Stimulated activated CD8-positive, alpha-beta memory T cell treated with anti-CD3 and anti-CD28 coated beads, Interleukin-4, amount 100 ng/mL, for 4 hours (primary cell): ENCODE results near the gene PBX1.

Source experiments
- DNase-seq, 2 donors: peaks; one replicate each; pipeline ENCODE4 v3.0.0-alpha.2; 2020; ENCODE audit warnings: low read depth in 2 of 2, low spot score in 1 of 2

PBX1 gene

DNA sequence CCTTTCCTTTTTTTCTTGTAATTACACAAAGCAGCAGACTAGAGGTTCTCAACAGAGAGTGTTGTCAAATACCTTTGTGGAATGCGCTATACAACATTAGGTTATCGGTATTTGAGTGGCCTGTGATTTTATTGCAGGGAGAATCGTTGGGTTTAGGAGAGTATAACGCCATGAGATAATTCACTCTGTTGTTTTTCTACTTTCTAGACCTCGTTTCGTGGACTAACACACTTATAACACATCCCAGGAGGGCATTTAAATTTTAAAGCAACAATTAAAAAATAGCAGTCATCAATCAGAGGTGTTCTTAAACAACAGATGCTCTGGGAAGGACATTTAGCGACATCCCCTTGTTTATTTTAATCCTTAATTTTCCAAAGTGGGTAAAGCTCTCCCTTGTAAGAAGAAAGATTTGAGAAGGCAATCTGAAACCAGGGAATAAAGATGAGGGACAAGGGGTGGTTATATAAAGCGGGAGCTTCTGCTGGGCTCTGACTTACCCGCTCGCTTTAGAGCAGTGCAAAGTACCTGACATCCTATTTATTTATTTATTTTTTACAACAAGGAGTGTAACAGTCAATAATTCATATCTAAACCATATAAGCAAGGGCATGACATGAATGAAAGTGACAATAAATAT, 4.9 kb downstream of the PBX1 start:
- DNase-seq, result no peak

DNA sequence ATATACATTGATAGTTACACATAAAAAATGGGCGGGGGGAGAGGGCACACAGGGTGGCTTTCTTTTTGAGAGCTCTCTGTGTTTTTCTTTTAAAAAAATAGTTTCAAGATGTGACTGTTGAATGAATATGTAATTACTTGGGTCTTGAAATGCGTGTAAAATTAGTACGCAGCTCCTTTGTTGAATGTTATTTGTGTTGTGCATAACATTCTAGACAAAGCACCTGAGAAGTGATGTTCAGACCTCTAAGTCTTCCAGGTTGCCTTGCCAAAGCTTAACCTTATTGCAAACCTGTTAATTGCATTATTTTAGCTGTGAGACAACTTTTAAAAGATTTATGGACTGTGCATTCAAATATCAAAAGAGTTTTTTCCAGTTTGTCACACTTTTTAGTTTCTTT, 5.4 kb downstream of the PBX1 start:
- no peak for DNase-seq

DNA sequence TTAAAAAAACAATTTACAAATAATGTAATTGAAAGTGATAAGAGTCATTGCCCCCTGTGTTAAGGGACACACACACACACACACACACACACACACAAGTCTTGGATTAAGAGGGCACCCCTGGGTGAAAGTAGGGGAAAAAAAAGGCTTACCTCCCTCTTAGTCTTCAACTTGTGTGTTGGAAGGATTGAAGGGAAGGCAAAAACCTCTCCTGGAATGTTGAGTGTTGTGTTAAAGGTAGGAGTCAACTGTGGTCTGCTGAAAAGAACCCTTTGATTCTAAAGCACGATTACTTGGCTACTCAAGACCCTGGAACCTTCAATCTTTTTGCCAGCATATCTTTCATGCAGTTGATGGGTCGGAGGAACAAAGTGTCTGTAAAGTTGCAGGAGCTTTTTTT, 6.4 kb downstream of the PBX1 start:
- DNase-seq, result no peak

DNA sequence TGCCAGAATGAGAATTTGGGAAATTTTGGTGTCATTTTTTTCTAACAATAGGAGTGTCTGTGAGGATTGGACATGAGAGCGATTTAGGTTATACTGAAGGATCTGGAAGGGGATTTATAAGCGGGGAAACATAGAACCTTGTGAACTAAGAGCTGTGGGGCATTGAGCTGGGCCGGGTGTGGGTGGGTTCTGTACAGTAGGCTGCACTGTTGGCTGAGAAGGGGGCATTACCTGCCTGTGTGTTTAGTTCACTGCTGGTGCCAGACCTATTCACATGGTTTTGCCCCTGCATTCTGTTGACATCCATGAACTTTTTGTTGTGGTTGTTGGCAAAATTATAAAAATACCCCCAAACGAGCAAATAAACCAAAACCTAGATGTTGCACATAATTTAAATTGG, 8.8 kb downstream of the PBX1 start:
- DNase-seq, result no peak

DNA sequence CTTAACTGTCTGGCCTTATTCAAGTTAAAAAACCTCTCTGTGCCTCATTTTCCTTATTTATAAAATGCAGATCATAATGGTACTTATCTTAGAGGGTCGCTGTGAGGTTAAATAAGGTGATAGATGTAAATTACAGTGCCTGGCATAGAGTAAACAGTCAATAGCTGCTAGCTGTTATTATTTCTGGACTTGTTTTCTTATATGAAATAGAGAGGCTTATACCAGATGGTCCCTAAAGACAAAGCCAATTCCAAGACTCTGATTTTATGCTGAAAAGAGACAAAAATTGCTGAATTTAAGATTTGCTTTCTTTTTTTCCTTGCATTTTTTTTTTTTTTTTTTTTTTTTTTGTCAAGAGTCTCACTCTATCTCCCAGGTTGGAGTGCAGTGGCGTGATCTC, 10.3 kb downstream of the PBX1 start:
- DNase-seq, result no peak

DNA sequence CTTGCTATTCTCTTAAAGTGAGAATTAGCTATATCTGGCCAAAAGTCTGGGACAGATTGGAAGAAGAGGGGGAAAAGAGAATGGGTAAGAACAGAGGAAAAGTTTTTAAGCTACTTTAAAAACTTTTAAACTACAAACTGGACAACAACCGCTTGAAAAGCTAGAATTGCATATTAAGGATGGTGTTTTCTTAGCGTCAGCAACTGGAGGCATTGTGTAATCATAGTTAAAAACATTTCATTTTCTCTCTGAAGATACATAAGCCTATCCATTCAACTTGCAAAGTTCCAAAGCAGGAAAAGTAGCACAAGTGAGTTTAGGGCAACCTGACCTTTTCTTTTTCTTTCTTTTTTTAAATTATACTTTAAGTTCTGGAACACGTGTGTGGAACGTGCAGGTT, 10.9 kb downstream of the PBX1 start:
- no peak for DNase-seq

DNA sequence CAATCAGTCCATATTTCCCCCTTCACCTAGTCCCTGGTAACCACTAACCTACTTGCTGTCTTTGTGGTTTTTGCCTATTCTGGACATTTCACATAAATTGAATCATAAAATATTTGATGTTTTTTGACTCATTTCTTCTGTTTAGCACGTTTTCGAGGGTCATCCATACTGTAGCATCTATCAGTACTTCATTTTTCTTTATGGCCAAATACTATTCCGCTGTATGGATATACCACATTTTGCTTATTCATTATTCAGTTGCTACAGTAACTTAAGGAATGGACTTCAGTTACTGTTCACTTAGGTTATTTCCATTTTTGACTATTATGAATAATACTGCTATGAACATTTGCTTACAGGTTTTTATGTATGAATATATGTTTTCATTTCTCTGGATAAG, 12.3 kb downstream of the PBX1 start:
- DNase-seq, result no peak

DNA sequence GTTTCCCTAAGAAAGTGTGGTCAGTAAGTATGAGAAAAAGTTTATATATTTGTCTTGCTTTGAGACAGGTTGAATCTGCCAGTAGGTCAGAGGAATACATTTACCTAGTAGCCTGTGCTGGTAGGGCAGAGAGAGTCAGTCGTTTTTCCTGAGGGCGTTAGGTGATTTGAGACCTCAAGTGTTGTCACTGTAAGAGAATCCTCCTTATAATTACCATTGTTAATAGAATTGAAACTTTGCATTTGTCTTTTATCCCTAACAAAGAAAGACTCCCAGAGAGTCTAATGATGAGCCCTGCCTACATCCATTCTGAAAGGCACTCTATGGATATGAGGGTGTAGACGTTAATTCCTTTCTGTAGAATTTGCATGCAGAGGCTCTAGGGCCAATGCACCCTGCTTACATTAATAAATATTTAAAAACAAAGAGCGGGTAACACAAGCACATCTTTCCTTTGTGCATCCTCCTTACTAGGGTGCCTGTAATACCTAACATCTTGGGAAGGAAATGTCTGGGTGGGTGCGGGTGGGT, 16.4 kb downstream of the PBX1 start:
- no peak for DNase-seq

DNA sequence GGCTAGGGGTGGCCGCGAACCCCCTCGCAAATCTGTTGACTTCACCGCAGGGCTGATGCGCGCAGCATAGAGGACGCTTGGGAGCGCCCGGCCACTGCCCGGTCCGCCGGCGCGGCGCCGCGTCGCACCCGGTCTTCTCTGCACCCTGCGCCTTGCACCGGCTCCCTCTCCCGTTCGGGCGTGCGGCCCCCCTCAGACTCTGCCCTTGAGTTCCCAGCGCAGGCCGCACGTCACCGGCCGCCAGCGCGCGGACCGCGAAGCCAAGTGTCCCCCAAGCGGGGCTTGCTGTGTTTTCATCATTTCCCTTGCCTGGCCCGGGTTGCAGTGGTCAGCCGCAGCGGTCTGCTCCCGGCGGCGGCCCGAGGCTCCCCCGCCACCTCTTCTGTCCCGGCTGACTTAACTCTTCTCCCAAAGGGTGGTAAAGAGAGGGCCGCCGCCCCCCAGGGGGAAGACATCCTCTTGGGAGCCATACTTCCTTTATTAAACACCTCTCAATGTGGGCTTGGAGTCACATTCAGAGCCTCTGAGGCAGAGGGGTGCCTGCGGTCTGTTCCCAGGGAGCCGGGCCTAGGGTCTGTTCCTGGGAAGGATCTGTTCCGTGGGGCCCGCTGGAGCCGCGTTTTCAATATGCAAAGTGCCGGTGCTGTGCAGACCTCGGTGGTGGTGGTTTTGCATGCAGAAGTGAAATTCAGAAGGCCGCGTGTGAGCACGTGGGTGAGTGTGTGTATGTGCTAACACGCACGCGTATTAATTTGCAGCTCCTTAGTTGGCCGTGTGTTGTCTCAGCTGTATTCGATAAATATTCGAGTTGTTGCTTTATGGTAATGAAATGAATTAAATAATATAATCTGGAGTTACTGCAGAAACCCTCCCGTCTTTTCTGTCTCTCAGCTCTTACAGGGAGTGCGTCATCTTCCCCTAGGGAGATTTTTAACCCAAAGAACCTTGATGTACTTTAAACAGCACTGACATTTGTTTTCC, 17.6 kb downstream of the PBX1 start:
- DNase-seq, result no peak

DNA sequence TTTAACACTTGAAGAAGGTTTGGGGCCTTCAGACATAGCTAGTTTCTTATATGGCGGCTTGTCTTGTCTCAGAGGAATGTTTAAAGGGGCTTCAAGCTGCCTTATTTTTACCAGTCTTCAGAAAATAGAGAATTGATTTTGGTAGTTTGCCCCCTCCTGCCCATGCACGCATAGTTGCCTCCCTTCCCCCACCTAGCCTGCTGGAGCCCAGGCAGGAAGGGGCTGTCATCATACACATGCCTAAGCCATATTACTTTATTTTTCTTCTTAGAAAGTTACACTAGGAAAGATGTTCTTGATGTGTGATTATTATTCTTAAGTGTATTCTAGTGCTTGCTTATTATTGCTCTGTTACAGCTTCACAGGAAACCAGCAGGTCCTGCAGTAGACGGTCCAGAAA, 18.3 kb downstream of the PBX1 start:
- no peak for DNase-seq

DNA sequence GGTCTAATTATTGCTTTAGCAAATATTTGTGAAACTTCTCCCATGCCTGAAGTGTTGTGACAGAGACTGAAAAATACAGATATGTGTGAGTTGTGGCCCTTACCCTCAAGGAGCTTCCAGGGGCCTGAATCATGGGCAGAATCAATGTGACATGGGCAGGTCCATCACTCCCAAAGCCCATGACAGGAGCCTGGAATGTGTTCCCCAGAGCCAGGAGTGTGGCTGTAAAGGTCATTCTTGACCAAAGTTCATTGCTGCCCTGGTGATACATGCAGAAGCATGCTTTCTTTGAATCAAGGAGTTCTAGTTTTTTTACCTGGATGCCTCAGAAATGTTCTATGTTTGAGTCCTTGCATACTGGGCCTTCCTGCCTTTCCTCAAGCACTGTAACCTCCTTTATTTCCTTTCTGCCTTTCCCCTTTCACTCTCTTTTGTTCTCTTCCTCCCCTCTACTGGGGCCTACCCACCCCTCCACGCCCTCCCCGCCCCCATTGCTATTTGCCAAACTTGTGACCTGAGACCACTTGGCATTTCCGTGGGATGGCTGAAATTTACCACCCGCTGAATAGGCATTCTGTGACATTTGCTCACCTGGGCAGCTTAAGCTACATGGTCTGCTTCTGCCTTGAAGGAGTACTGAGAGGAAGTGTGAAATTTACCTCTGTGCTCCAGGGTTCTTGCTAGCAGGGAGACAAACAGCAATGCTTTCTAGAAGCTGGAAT, 19.7 kb downstream of the PBX1 start:
- no peak for DNase-seq

DNA sequence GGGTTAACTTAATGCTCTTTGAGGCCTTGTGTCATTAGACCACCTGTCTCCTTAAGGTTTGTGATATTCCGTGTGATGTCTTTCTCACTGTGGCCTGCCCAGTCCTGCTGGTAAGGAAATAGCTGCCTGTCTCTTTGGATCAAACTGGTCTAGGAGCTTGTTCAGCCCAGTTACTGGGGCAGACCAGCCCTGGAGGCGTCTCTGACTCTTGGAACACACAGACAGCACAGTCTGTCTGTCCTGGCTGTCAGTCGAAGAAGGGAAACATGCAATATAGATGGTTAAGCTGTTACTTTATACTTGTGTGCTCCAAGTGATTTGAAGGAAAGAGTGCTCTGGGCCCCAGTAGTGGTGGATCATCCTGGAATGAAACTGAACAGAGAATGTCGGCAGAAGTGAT, 20.4 kb downstream of the PBX1 start:
- DNase-seq, result no peak

DNA sequence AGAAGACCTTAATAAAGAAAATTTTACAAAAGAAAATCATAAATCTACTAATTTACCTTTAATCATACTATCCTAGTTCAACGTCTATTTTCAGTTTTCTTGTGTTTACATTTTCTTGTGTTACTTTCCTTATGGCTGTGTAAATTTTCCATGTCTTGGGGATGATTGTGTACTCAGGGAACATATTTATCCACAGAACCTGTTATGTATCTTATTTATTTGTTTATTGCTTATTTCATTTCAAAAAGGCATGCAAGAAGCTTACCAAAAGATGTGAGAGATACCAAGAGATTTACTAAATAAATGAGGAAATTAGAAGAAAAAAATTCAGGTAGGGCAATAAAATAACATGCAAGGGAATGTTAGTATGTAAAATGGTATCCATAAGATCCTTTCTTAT, 22.8 kb downstream of the PBX1 start:
- no peak for DNase-seq

DNA sequence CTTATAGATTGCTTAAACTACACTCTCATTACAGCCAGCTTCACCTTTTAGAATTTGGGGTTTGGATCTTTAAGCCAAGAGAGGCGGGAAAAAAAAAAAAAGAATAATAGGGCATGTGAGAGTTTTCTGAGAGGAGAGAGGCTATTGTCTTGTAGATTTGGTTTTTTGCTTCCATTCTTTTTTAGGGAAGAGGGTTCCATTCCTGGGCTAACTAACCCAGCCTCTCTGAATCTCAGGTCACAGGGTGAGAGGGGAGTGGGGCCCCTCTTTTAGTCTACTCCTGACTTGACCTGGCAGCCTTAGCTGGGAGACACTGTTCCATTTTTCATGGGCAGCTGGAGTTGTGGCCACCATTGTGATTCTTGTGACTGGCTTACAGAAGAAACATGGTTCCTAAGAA, 24.2 kb downstream of the PBX1 start:
- no peak for DNase-seq

DNA sequence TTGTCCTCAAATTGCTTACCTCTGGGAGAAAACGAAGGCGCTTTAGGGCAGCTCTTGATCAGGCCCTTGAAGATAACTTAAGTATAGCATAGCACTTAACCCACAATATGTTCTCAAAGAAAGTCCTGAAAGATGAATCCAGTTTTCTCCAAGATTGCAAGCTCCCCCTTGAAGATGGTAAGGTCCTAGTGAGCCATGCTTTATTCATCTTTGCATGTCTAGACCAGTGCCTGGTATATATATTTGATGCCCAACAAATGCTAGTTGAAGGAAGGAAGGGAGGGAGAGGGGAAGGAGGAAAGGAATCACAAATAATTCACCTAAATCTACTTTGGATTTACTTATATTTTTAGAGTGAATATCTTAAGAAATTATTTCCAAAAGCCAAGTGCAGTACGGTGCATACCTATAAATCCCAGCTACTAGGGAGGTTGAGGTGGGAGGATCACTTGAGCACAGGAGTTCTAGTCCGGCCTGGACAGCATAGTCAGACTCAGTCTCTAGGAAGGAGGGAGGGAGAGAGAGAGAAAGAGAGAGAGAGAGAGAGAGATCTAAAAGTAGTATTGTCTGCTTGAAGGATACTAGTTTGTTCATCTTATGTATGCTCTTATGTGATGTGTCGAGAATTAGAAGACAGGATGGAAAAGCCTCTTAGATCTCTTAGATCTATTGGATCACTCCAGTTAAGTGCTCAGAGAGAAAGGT, 25.0 kb downstream of the PBX1 start:
- no peak for DNase-seq

DNA sequence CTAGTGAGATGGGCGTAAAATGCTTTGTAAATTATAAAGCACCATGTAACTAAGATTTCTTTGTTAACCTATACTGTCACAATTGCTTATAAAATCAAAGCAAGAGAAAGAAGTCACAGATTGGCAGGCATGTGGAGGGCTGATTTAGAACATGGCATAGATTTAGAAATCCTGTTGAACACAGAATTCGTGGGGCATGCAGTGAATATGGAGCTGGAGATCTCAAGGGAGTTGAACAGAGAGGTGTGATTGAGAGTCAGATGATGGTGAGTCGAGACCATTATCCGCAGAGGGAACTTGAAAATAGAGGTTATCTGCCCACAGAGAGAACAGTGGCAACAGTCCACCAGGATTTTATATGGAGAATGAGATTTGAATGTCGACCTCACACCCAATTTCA, 27.6 kb downstream of the PBX1 start:
- no peak for DNase-seq

DNA sequence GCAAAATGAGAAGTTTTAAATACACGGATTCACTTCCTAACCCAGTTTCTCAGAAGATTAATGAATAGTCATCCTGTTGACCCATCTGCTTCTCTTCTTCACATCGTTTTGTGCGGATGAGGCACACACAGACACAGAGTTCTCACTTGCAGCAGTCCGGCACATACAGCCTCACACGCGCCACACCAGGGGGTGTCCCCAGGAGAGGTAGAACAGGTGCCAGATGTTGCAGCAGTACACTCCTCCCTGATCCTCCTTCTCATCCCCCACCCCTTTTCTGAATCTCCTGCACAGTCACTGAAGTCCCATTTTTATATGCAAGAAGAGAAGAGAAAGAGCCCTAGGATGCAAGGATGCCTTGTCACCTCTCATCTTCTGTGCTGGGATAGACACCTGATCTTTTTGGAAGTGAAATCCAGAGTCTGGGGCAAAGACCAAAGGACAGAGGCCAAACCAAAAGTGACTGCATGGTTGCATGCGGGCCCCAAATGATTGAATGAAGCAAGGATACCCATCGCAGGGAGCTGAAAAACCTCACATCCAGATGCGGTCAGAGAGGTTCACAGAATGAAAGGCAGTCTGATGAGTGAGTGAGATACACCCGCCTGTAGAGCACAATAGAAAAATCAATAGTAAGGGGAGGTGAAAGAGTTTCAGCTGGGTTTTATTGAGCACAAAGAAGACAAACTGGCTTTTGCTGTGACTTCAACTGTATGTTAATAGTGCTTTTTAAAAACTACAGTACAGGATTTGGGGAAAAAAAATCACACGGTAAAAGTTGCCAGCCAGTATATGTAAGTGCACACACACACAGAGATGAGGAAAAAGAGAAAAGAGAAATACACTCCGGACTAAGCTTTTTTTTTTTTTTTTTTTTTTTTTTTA, 28.9 kb downstream of the PBX1 start:
- DNase-seq, result no peak

DNA sequence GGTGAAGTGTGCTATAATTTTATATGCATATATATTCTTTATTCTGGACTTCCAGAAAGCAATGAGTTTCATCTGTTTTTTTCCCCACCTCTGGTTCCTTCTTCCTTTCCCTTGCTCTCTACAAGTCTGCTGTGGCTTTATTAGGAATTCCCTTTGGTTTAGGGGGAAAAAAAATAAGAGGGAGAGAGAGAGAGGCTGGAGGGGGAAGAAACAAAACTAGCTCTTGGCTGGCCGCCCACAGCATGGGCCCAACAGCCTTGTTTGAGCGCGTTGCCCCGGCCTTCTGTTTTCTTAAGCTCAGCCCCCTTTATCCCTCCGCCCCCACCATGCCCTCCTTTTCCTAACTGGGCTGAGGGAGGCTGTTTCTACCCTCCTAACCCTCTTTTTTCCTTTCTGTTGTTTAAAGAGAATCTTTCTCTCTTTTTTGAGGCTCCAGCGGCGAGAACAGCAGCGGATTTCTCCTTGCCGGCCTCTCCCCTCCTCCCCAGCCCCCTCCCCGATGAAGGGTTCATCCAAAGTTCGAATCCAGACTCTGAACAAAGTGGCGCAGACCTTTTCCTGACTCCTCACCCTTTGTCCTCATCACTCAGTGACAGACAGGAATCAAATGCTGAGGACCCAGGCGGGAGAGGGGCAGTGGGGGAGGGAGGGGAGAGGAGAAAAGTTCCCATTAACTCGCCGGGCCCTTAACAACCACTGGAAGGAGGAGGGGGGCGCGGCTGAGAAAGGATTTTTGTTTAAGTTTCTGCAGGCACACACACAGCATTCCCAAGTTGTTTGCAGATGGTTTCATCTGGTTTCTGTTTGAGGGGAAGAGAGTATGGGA, 29.7 kb downstream of the PBX1 start:
- no peak for DNase-seq

DNA sequence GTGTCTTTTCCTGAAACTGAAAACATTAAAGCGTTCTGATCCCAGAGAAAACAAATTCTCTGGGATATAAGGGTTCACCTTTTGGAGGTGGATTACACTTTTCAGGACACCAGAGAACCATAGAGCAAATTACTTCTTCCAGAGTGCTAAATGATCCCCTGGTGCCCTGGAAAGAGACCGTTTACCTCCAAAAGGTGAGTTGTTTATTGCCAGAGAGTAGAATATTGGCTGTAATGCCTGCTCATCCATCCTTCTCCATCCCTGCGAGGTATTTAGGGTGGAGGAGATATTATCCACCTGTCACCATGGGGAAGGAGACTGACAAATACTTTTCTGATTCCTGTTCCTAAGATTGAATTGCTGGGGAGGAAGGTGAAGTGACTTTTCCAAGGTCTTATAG, 30.4 kb downstream of the PBX1 start:
- no peak for DNase-seq
